ENCODE measurements around the gene LHPP. TPM values are rescaled to one million over a fixed set of nuclear protein-coding genes. Genes with fewer than 3 reads are reported as not detected.

Gene LHPP
- total and polyA plus RNA-seq, 2 experiments from 2014 or later, result 27.4 to 40.2 TPM

GRCh38 chr10:124639646-124640045, 178.0 kb downstream of the LHPP start (continued):
- no peak for TF ChIP-seq ZNF462 (CRISPR knock-in tag; IDR thresholded peaks at IDR 0.05)
- TF ChIP-seq ETS1 (IDR thresholded peaks at IDR 0.05), result no peak
- no peak for TF ChIP-seq STAT1 (IDR thresholded peaks at IDR 0.05; ENCODE audit: unreplicated experiment)
- TF ChIP-seq JUNB (IDR thresholded peaks at IDR 0.05; ENCODE audit: unreplicated experiment), result no peak

GRCh38 chr10:124640056-124640455, 178.4 kb downstream of the LHPP start:
- H3K4me1 Mint-ChIP-seq, result peaks cover 6% of the 10 kb centered on the region
- no peak overlapping the region for H3K4me2 ChIP-seq
- no peaks in the 10 kb centered on the region for H3F3A ChIP-seq (replicated peaks; ENCODE audit: low read depth)
- no peak for ATAC-seq
- no peak overlapping the region for H3K4me3 Mint-ChIP-seq
- H3K79me2 ChIP-seq (replicated peaks; ENCODE audit: insufficient read depth), result no peaks in the 10 kb centered on the region
- no peak overlapping the region for H3K27ac ChIP-seq (ENCODE audit: low read depth)
- H3K27me3 ChIP-seq (ENCODE audit: insufficient read depth), result no peaks in the 10 kb centered on the region
- H3K9me2 ChIP-seq (ENCODE audit: insufficient read depth), result no peaks in the 10 kb centered on the region
- DNase-seq (ENCODE audit: low spot score), result no peak
- H3K27me3 Mint-ChIP-seq (ENCODE audit: insufficient read depth, low read depth, poor library complexity), result peaks cover 3% of the 10 kb centered on the region
- no peak overlapping the region for H3K4me3 ChIP-seq
- H3K9me3 Mint-ChIP-seq, result no peaks in the 10 kb centered on the region
- no peaks in the 10 kb centered on the region for H3K4me1 ChIP-seq (ENCODE audit: insufficient read depth)
- H4K20me1 ChIP-seq (replicated peaks; ENCODE audit: insufficient read depth), result no peaks in the 10 kb centered on the region
- H3K36me3 Mint-ChIP-seq (ENCODE audit: low read depth), result no peaks in the 10 kb centered on the region; the same call in 2 of the 3 replicates
- H2AFZ ChIP-seq, result no peak overlapping the region
- no peak overlapping the region for H3K27ac Mint-ChIP-seq
- no peaks in the 10 kb centered on the region for H3K36me3 ChIP-seq (ENCODE audit: insufficient read depth)
- TF ChIP-seq ETS1 (IDR thresholded peaks at IDR 0.05), result no peak
- TF ChIP-seq NANOG (IDR thresholded peaks at IDR 0.05; ENCODE audit: borderline replicate concordance), result no peak
- no peak for TF ChIP-seq CREB1 (CRISPR knock-in tag; IDR thresholded peaks at IDR 0.05; ENCODE audit: low read depth)
- no peak for TF ChIP-seq REST (IDR thresholded peaks at IDR 0.05; ENCODE audit: unreplicated experiment)

Measured in GM23338 (cell line).